Endothelial cell of umbilical vein (primary cell): ENCODE measurements around the gene EIF1AX. TPM values are rescaled to one million over a fixed set of nuclear protein-coding genes. Genes with fewer than 3 reads are reported as not detected.

Experiments
- BruUV-seq: library from RNA; stranded (reverse); fragments of 400-500 nt; replicated peaks from 2 replicates; lab custom pipeline; 2021; lab: Mats Ljungman, UMichigan
- CTCF ChIA-PET: fragments of 300-600, 350-600 bp; sonication (Branson Sonifier 250); formaldehyde crosslinking; loops from one replicate; lab custom pipeline; 2021; ENCODE audit warnings: antibody characterized with exemption, inconsistent platforms; lab: Charles Lee
- POLR2A ChIA-PET: fragments of 300-600, 350-600 bp; sonication (Branson Sonifier 250); formaldehyde crosslinking; loops from one replicate; lab custom pipeline; 2021; ENCODE audit warnings: antibody characterized with exemption, inconsistent platforms; lab: Charles Lee
- DNase-seq: peaks from one replicate; pipeline ENCODE4 v3.0.0-alpha.2; 2011; ENCODE audit warnings: low read depth, low spot score
- FAIRE-seq: peaks from 2 replicates; lab custom pipeline; 2011; peaks lifted over from hg19 to GRCh38; lab: Jason Lieb, UNC
- H2AFZ ChIP-seq: 2 replicates; pipeline ENCODE4 v1.6.0; 2012; ENCODE audit warnings: low read depth, low read length, control low read depth, inconsistent platforms
- H3K27ac ChIP-seq: 2 replicates; pipeline ENCODE4 v1.5.1; 2011; ENCODE audit warnings: low read depth, mild to moderate bottlenecking, control low read depth, low read length, moderate library complexity; ENCODE audit not compliant: insufficient read depth
- H3K27me3 ChIP-seq, 2 experiments: 2 replicates each; pipeline versions ENCODE4 v1.6.0 to v1.6.1; 2011; ENCODE audit warnings: low read length in 2 of 2, mixed read lengths in 1 of 2; ENCODE audit not compliant: control insufficient read depth in 2 of 2, insufficient read depth in 2 of 2
- H3K36me3 ChIP-seq, 2 experiments: 2 replicates in 1 of 2; 3 replicates in 1 of 2; pipeline ENCODE4 v1.5.1; 2011; ENCODE audit warnings: low read length in 2 of 2, mild to moderate bottlenecking in 1 of 2, moderate library complexity in 1 of 2; ENCODE audit not compliant: control insufficient read depth in 2 of 2, insufficient read depth in 2 of 2; ENCODE audit errors: extremely low read depth in 1 of 2
- H3K4me1 ChIP-seq: 3 replicates; pipeline ENCODE4 v1.5.1; 2011; ENCODE audit warnings: mild to moderate bottlenecking, low read length; ENCODE audit not compliant: control insufficient read depth, insufficient read depth; ENCODE audit errors: extremely low read depth
- H3K4me2 ChIP-seq: 2 replicates; pipeline ENCODE4 v1.6.1; 2011; ENCODE audit warnings: low read length, control low read depth, mixed read lengths; ENCODE audit not compliant: insufficient read depth
- H3K4me3 ChIP-seq, 3 experiments: fragments of 200-600 bp in 1 of 3; sonication (generic), shearing (Covaris generic) in 1 of 3; replicated peaks in 1 of 3; 2 replicates each; pipeline ENCODE4 v1.5.1; 2011 to 2016; ENCODE audit warnings: control low read depth in 3 of 3, low read length in 3 of 3, mild to moderate bottlenecking in 2 of 3, inconsistent platforms in 1 of 3, low read depth in 1 of 3, moderate library complexity in 1 of 3; ENCODE audit not compliant: insufficient read depth in 1 of 3
- H3K79me2 ChIP-seq: 2 replicates; pipeline ENCODE4 v1.6.0; 2012; ENCODE audit warnings: low read length, inconsistent platforms; ENCODE audit not compliant: control insufficient read depth, insufficient read depth
- H3K9ac ChIP-seq: replicated peaks from 2 replicates; pipeline ENCODE3; 2011; ENCODE audit warnings: low read length, control low read depth; ENCODE audit not compliant: insufficient read depth; ENCODE audit errors: extremely low read depth
- H3K9me1 ChIP-seq: replicated peaks from 3 replicates; pipeline ENCODE4 v1.6.0; 2011; ENCODE audit warnings: mild to moderate bottlenecking, low read length; ENCODE audit not compliant: control insufficient read depth, insufficient read depth; ENCODE audit errors: extremely low read depth
- H3K9me3 ChIP-seq: replicated peaks from 2 replicates; pipeline ENCODE4 v1.5.1; 2012; ENCODE audit warnings: low read length, inconsistent platforms; ENCODE audit not compliant: control insufficient read depth, insufficient read depth
- H4K20me1 ChIP-seq: replicated peaks from 2 replicates; pipeline ENCODE3; 2011; ENCODE audit warnings: mild to moderate bottlenecking, low read length; ENCODE audit not compliant: control insufficient read depth, insufficient read depth; ENCODE audit errors: extremely low read depth
- CTCF ChIP-seq, 2 donors: IDR thresholded peaks; 1 replicate in 1 of 2; 2 replicates in 1 of 2; pipeline ENCODE4 v1.5.1; 2011; ENCODE audit warnings: low read length in 2 of 2, mild to moderate bottlenecking in 2 of 2, moderate library complexity in 2 of 2, control low read depth in 1 of 2, inconsistent platforms in 1 of 2, low read depth in 1 of 2; ENCODE audit not compliant: insufficient read depth in 1 of 2; ENCODE audit errors: extremely low read depth in 1 of 2
- EZH2 ChIP-seq: IDR thresholded peaks from 2 replicates; pipeline ENCODE4 v1.6.1; 2012; ENCODE audit warnings: borderline replicate concordance, low read depth, mild to moderate bottlenecking, moderate library complexity, low read length, inconsistent platforms; ENCODE audit not compliant: severe bottlenecking
- FOS ChIP-seq: IDR thresholded peaks from 2 replicates; pipeline ENCODE4 v1.6.1; 2011; ENCODE audit warnings: mild to moderate bottlenecking, low read length, moderate library complexity, borderline replicate concordance; ENCODE audit not compliant: insufficient read depth
- MYC ChIP-seq: IDR thresholded peaks from one replicate; pipeline ENCODE4 v1.6.1; 2011; ENCODE audit warnings: mild to moderate bottlenecking, low read depth, low read length
- dilution Hi-C: fragments of 300-500 bp; cut with MboI; formaldehyde crosslinking; loops from one replicate; pipeline ENCODE4 v1.15.0; 2019; ENCODE audit warnings: low sequenced_read_pairs; ENCODE audit not compliant: extremely low pct_ligation_motif_present
- intact Hi-C: fragments of 100-400 bp; cut with micrococcal nuclease; formaldehyde crosslinking; loops from one replicate; pipeline ENCODE4 v1.10.0; 2022
- polyA plus RNA-seq, 4 experiments: library from polyadenylated mRNA; depleted of rRNA in 3 of 4; stranded (reverse) in 3 of 4; unstranded in 1 of 4; fragments of >200 nt; gene quantifications; 2 replicates each; pipeline versions ENCODE4 v1.2.1 to v1.2.3, GENCODE V29; 2011 to 2012; ENCODE audit warnings: missing spikeins in 1 of 4
- total RNA-seq: library from RNA; stranded (reverse); gene quantifications from 2 replicates; pipeline ENCODE4 v1.2.3, GENCODE V29; 2021

Gene EIF1AX
- total and polyA plus RNA-seq, 2 donors (not counting 3 experiments of a cell fraction or from before 2014, with no cell fraction given) = 12.8 to 89.4 TPM

- FAIRE-seq = no peak
- intact Hi-C loops = no loop called here
- Histone ChIP-seq H3K9me3 (no peaks in the 10 kb centered on the region), H2AFZ (no peak overlapping the region), H3K79me2 (no peaks in the 10 kb centered on the region), H3K9me1 (no peaks in the 10 kb centered on the region), H3K4me2 (no peak overlapping the region), H4K20me1 (no peaks in the 10 kb centered on the region), H3K27ac (no peak overlapping the region), H3K9ac (no peak overlapping the region), H3K36me3 (no peaks in the 10 kb centered on the region), H3K27me3 (peaks cover 8 to 9% of the 10 kb centered on the region in 2 experiments), H3K4me3 (no peak overlapping the region), H3K4me1 (no peaks in the 10 kb centered on the region)
- ChIA-PET POLR2A (no interaction called here), CTCF (no interaction called here)
- dilution Hi-C loops = no loop called here
- BruUV-seq = no TSS peak
- DNase-seq = no peak
- TF ChIP-seq MYC (no peak), CTCF (IDR thresholded peaks at IDR 0.05; ENCODE audit: extremely low read depth in 1 of 2, insufficient read depth in 1 of 2, low read depth in 1 of 2, low read length in 2 of 2) (no peak), FOS (no peak)
These were observed 23.4 kb downstream of the EIF1AX start for GRCh38 chrX:20118065-20118824.

GRCh38 chrX:20116577-20117240 is 24.9 kb downstream of the EIF1AX start, which contains the start of gene MAP7D2:
Gene MAP7D2, minus strand, starts transcription at chrX:20116907. Its CDS starts 28 bp downstream, at chrX:20116879.
- dilution Hi-C loops (no loop called here), intact Hi-C loops (no loop called here)
- H3K27ac ChIP-seq = no peak within 1 kb of the TSS
- no peak within 1 kb of the TSS for H2AFZ ChIP-seq
- no peak for DNase-seq
- ChIA-PET POLR2A (no interaction called here), CTCF (no interaction called here)
- H3K4me2 ChIP-seq = no peak within 1 kb of the TSS
- no peak for TF ChIP-seq MYC
- TF ChIP-seq EZH2 = peak; percentile 59
- FAIRE-seq = peak; percentile 50
- no peaks in the 10 kb centered on the region for H3K9me1 ChIP-seq
- H4K20me1 ChIP-seq = no peaks in the 10 kb centered on the region
- peaks cover 8 to 9% of the 10 kb centered on the region in 2 experiments for H3K27me3 ChIP-seq
- no peaks in the 10 kb centered on the region for H3K36me3 ChIP-seq
- H3K4me3 ChIP-seq = no peak within 1 kb of the TSS
- no TSS peak for BruUV-seq
- no peaks in the 10 kb centered on the region for H3K4me1 ChIP-seq
- no peaks in the 10 kb centered on the region for H3K79me2 ChIP-seq
- H3K9me3 ChIP-seq = no peaks in the 10 kb centered on the region
- H3K9ac ChIP-seq = no peak within 1 kb of the TSS
